ENCODE results near the gene NELL1.
"Not testable (repeated sequence)": the region's sequence is repeated elsewhere in the genome, so short reads cannot be mapped to it uniquely, and the experiment has no call there.

NELL1 gene

DNA sequence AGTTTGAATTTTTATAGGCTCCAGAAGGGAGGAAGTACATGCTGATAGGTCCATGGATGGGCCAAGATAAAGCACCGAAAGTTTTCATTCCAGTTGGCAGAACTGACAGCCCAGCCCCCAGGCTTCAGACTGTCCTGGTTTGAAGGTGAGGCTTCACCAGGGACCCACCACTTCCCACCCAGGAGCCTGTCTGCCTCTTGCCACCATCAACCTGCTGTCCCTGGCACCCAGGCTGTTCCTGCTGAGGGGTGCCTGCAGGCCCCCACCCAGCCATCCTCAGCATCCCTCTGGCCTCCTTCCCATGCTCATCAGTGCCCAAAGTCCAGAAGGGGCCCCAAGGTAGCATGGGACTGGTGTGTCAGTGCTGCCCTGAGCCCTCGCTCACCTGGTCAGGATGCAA, 463.9 kb downstream of the NELL1 start:
- no peak for ATAC-seq
- no peak for TF ChIP-seq ZNF8 (CRISPR knock-in tag; IDR thresholded peaks at IDR 0.05)
- no peak for TF ChIP-seq OSR1 (CRISPR knock-in tag; IDR thresholded peaks at IDR 0.05)
- TF ChIP-seq RARB (CRISPR knock-in tag; IDR thresholded peaks at IDR 0.05): no peak
- no peak for TF ChIP-seq CSDC2 (CRISPR knock-in tag; IDR thresholded peaks at IDR 0.05)
- TF ChIP-seq ISL1 (CRISPR knock-in tag; IDR thresholded peaks at IDR 0.05): no peak
- TF ChIP-seq, protein P1, sequence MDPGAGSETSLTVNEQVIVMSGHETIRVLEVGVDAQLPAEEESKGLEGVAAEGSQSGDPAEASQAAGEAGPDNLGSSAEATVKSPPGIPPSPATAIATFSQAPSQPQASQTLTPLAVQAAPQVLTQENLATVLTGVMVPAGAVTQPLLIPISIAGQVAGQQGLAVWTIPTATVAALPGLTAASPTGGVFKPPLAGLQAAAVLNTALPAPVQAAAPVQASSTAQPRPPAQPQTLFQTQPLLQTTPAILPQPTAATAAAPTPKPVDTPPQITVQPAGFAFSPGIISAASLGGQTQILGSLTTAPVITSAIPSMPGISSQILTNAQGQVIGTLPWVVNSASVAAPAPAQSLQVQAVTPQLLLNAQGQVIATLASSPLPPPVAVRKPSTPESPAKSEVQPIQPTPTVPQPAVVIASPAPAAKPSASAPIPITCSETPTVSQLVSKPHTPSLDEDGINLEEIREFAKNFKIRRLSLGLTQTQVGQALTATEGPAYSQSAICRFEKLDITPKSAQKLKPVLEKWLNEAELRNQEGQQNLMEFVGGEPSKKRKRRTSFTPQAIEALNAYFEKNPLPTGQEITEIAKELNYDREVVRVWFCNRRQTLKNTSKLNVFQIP (CRISPR knock-in tag; IDR thresholded peaks at IDR 0.05; ENCODE audit: borderline replicate concordance, low read depth): no peak
- TF ChIP-seq ESRRG (CRISPR knock-in tag; IDR thresholded peaks at IDR 0.05): no peak

DNA sequence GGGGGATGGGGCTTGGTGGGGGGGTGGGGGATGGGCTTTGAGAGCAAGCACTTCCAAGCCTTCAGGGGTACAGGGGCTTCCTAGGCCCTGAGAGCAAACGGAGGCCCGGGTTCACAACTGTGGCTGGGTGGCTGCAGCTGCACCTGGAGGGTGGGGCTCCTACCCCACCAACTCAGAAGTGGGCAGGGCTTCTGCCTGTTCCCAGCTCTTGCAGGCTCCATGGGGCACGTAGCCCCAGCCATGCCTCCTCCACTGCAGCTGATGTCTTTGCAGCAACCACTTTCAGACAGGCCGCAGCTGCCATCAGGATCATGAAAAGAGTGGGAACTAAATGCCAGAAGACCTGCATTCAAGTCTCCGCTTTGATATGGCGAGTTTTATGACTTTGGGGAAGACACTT, 464.3 kb downstream of the NELL1 start:
- TF ChIP-seq RARB (CRISPR knock-in tag; IDR thresholded peaks at IDR 0.05) (no peak), PPARA (CRISPR knock-in tag; IDR thresholded peaks at IDR 0.05; ENCODE audit: borderline replicate concordance) (no peak), CSDC2 (CRISPR knock-in tag; IDR thresholded peaks at IDR 0.05) (no peak), GLIS3 (CRISPR knock-in tag; IDR thresholded peaks at IDR 0.05) (no peak), ZNF565 (CRISPR knock-in tag; conservative IDR thresholded peaks at IDR 0.05; ENCODE audit: low read depth) (no peak)
- TF ChIP-seq, protein P2, sequence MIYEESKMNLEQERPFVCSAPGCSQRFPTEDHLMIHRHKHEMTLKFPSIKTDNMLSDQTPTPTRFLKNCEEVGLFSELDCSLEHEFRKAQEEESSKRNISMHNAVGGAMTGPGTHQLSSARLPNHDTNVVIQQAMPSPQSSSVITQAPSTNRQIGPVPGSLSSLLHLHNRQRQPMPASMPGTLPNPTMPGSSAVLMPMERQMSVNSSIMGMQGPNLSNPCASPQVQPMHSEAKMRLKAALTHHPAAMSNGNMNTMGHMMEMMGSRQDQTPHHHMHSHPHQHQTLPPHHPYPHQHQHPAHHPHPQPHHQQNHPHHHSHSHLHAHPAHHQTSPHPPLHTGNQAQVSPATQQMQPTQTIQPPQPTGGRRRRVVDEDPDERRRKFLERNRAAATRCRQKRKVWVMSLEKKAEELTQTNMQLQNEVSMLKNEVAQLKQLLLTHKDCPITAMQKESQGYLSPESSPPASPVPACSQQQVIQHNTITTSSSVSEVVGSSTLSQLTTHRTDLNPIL (CRISPR knock-in tag; IDR thresholded peaks at IDR 0.05; ENCODE audit: low read depth): no peak
- no peak for ATAC-seq

DNA sequence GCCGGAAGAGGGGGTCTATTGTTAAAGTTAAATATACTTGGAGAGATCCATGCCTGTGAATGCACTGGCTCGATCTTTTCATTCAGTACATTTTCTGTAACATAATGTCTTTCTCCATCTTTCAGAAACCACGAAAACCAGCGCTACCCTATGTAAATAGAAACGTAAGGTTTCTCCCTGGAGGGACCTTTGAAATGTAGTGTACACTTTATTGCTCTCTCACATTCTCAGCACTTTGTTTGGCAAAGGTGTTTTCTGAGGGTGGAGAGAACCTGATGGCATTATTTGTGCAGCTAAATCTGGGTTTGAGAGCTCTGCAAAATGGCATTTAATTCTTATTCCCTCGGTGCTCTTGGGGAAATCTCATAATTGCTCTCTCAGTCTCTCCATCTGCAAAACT, 468.4 kb downstream of the NELL1 start:
- TF ChIP-seq ZC3H10 (CRISPR knock-in tag; IDR thresholded peaks at IDR 0.05) (no peak), RARB (CRISPR knock-in tag; IDR thresholded peaks at IDR 0.05) (no peak), ZNF565 (CRISPR knock-in tag; conservative IDR thresholded peaks at IDR 0.05; ENCODE audit: low read depth) (no peak), GLIS3 (CRISPR knock-in tag; IDR thresholded peaks at IDR 0.05) (no peak), SNAI2 (CRISPR knock-in tag; IDR thresholded peaks at IDR 0.05) (no peak), TOX (CRISPR knock-in tag; IDR thresholded peaks at IDR 0.05; ENCODE audit: borderline replicate concordance) (no peak), ZNF8 (CRISPR knock-in tag; IDR thresholded peaks at IDR 0.05) (no peak), ZNF70 (CRISPR knock-in tag; IDR thresholded peaks at IDR 0.05) (no peak), ISL1 (CRISPR knock-in tag; IDR thresholded peaks at IDR 0.05) (no peak), PPARA (CRISPR knock-in tag; IDR thresholded peaks at IDR 0.05; ENCODE audit: borderline replicate concordance) (no peak), ESRRG (CRISPR knock-in tag; IDR thresholded peaks at IDR 0.05) (no peak), OSR1 (CRISPR knock-in tag; IDR thresholded peaks at IDR 0.05) (no peak), ZFP3 (CRISPR knock-in tag; IDR thresholded peaks at IDR 0.05) (no peak), TCF4 (CRISPR knock-in tag; IDR thresholded peaks at IDR 0.05; ENCODE audit: borderline replicate concordance) (no peak), ARNTL (CRISPR knock-in tag; IDR thresholded peaks at IDR 0.05; ENCODE audit: borderline replicate concordance, low read depth) (no peak)
- TF ChIP-seq, protein P3, sequence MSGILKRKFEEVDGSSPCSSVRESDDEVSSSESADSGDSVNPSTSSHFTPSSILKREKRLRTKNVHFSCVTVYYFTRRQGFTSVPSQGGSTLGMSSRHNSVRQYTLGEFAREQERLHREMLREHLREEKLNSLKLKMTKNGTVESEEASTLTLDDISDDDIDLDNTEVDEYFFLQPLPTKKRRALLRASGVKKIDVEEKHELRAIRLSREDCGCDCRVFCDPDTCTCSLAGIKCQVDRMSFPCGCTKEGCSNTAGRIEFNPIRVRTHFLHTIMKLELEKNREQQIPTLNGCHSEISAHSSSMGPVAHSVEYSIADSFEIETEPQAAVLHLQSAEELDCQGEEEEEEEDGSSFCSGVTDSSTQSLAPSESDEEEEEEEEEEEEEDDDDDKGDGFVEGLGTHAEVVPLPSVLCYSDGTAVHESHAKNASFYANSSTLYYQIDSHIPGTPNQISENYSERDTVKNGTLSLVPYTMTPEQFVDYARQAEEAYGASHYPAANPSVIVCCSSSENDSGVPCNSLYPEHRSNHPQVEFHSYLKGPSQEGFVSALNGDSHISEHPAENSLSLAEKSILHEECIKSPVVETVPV (CRISPR knock-in tag; IDR thresholded peaks at IDR 0.05): no peak
- TF ChIP-seq, protein P2 (CRISPR knock-in tag; IDR thresholded peaks at IDR 0.05; ENCODE audit: low read depth): no peak
- TF ChIP-seq, protein P4, sequence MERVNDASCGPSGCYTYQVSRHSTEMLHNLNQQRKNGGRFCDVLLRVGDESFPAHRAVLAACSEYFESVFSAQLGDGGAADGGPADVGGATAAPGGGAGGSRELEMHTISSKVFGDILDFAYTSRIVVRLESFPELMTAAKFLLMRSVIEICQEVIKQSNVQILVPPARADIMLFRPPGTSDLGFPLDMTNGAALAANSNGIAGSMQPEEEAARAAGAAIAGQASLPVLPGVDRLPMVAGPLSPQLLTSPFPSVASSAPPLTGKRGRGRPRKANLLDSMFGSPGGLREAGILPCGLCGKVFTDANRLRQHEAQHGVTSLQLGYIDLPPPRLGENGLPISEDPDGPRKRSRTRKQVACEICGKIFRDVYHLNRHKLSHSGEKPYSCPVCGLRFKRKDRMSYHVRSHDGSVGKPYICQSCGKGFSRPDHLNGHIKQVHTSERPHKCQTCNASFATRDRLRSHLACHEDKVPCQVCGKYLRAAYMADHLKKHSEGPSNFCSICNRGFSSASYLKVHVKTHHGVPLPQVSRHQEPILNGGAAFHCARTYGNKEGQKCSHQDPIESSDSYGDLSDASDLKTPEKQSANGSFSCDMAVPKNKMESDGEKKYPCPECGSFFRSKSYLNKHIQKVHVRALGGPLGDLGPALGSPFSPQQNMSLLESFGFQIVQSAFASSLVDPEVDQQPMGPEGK (CRISPR knock-in tag; IDR thresholded peaks at IDR 0.05; ENCODE audit: borderline replicate concordance): no peak
- no peak for ATAC-seq

DNA sequence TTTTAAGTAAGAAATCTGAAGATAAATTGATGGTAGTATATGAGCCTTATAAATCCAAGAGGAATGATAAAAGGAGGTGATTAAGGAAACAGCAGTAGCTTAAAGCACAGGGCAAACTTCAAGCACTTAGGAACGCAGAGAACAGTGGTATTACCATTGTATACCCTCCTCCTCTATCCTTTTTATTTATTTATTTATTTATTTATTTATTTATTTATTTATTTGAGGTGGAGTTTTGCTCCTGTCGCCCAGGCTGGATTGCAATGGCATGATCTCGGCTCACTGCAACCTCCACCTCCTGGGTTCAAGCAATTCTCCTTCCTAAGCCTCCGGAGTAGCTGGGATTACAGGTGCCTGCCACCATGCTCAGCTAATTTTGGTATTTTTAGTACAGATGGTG, 472.2 kb downstream of the NELL1 start:
- not testable (repeated sequence) for ATAC-seq

All from SK-N-SH treated with all-trans-retinoic acid at 6 μM for 48 hours (cell line).